CD14-positive monocyte (primary cell): ENCODE measurements around the gene GPRIN3. TPM values are rescaled to one million over a fixed set of nuclear protein-coding genes. Genes with fewer than 3 reads are reported as not detected.

Experiments used
- DNase-seq, 3 donors: peaks; one replicate each; pipeline ENCODE4 v3.0.0-alpha.2; 2011 to 2022
- H2AFZ ChIP-seq: 2 replicates; pipeline ENCODE4 v1.6.0; 2012; ENCODE audit warnings: mild to moderate bottlenecking, low read depth, low read length, inconsistent platforms; ENCODE audit not compliant: insufficient read depth, poor library complexity, severe bottlenecking
- H3K27ac ChIP-seq, 2 donors: 1 replicate in 1 of 2; 2 replicates in 1 of 2; pipeline ENCODE4 v1.5.1; 2012 to 2013; ENCODE audit warnings: low read length in 2 of 2, control low read depth in 1 of 2, inconsistent platforms in 1 of 2, low read depth in 1 of 2, mild to moderate bottlenecking in 1 of 2
- H3K27me3 ChIP-seq, 2 donors: one replicate each; pipeline versions ENCODE4 v1.6.0 to v1.6.1; 2011 to 2013; ENCODE audit warnings: low read length in 2 of 2; ENCODE audit not compliant: control insufficient read depth in 2 of 2, insufficient read depth in 2 of 2
- H3K36me3 ChIP-seq, 2 donors: replicated peaks in 1 of 2; 1 replicate in 1 of 2; 2 replicates in 1 of 2; pipeline versions ENCODE4 v1.5.1 to v1.6.1; 2012 to 2013; ENCODE audit warnings: low read length in 2 of 2, control low read depth in 1 of 2, inconsistent platforms in 1 of 2, mild to moderate bottlenecking in 1 of 2; ENCODE audit not compliant: insufficient read depth in 2 of 2, control insufficient read depth in 1 of 2
- H3K4me1 ChIP-seq, 2 donors: 1 replicate in 1 of 2; 2 replicates in 1 of 2; pipeline versions ENCODE4 v1.5.1 to v1.6.1; 2012 to 2013; ENCODE audit warnings: low read length in 2 of 2, control low read depth in 1 of 2, inconsistent platforms in 1 of 2, mild to moderate bottlenecking in 1 of 2, moderate library complexity in 1 of 2; ENCODE audit not compliant: insufficient read depth in 2 of 2, control insufficient read depth in 1 of 2
- H3K4me2 ChIP-seq: replicated peaks from 2 replicates; pipeline ENCODE3; 2012; ENCODE audit warnings: low read length, moderate library complexity, mild to moderate bottlenecking; ENCODE audit not compliant: poor library complexity, severe bottlenecking; ENCODE audit errors: extremely low read depth
- H3K4me3 ChIP-seq, 3 experiments: fragments of 200-600 bp in 1 of 3; sonication (generic) in 1 of 3; replicated peaks in 1 of 3; 1 replicate in 2 of 3; 2 replicates in 1 of 3; pipeline ENCODE4 v1.5.1; 2011 to 2013; ENCODE audit warnings: low read length in 3 of 3, mild to moderate bottlenecking in 3 of 3, control low read depth in 2 of 3, low read depth in 2 of 3, inconsistent platforms in 1 of 3, moderate library complexity in 1 of 3
- H3K79me2 ChIP-seq: 2 replicates; pipeline ENCODE4 v1.6.0; 2012; ENCODE audit warnings: mild to moderate bottlenecking, control low read depth, inconsistent platforms, low read length, moderate library complexity; ENCODE audit not compliant: insufficient read depth
- H3K9ac ChIP-seq: 2 replicates; pipeline ENCODE4 v1.6.0; 2017; ENCODE audit warnings: low read length, mild to moderate bottlenecking; ENCODE audit not compliant: insufficient read depth, poor library complexity, severe bottlenecking
- H3K9me3 ChIP-seq, 2 donors: replicated peaks in 1 of 2; 1 replicate in 1 of 2; 2 replicates in 1 of 2; pipeline versions ENCODE4 v1.5.1 to v1.6.1; 2012 to 2013; ENCODE audit warnings: low read length in 2 of 2, control low read depth in 1 of 2; ENCODE audit not compliant: control insufficient read depth in 1 of 2, insufficient read depth in 1 of 2
- H4K20me1 ChIP-seq: 2 replicates; pipeline ENCODE4 v1.6.0; 2012; ENCODE audit warnings: mild to moderate bottlenecking, low read length, control low read depth, moderate library complexity; ENCODE audit not compliant: insufficient read depth
- H3K27ac Mint-ChIP-seq, 7 donors: one replicate each; pipeline ENCODE4 v1.8.0; 2020; ENCODE audit warnings: mild to moderate bottlenecking in 7 of 7, mixed read lengths in 7 of 7, moderate library complexity in 6 of 7, inconsistent platforms in 2 of 7
- H3K27me3 Mint-ChIP-seq, 3 donors: one replicate each; pipeline ENCODE4 v1.8.0; 2021 to 2022; ENCODE audit warnings: low read depth in 3 of 3, mild to moderate bottlenecking in 3 of 3, mixed read lengths in 3 of 3, moderate library complexity in 3 of 3, inconsistent platforms in 1 of 3
- H3K36me3 Mint-ChIP-seq, 2 donors: one replicate each; pipeline ENCODE4 v1.8.0; 2020; ENCODE audit warnings: mixed read lengths in 2 of 2, inconsistent platforms in 1 of 2, mild to moderate bottlenecking in 1 of 2
- H3K4me1 Mint-ChIP-seq: one replicate; pipeline ENCODE4 v1.8.0; 2020; ENCODE audit warnings: mild to moderate bottlenecking, mixed read lengths
- H3K4me3 Mint-ChIP-seq, 2 donors: one replicate each; pipeline ENCODE4 v1.8.0; 2020; ENCODE audit warnings: mild to moderate bottlenecking in 2 of 2, mixed read lengths in 2 of 2, moderate library complexity in 1 of 2
- H3K9me3 Mint-ChIP-seq, 7 donors: one replicate each; pipeline ENCODE4 v1.8.0; 2020 to 2022; ENCODE audit warnings: mixed read lengths in 7 of 7, mild to moderate bottlenecking in 6 of 7, moderate library complexity in 6 of 7, inconsistent platforms in 2 of 7
- WGBS: methylation state at CpG from one replicate; pipeline ENCODE4 v1.1.5; 2013; ENCODE audit warnings: missing lambda C conversion rate; ENCODE audit not compliant: insufficient coverage; 5-methylcytosine and 5-hydroxymethylcytosine counted together
- intact Hi-C, 2 donors: fragments of 100-400 bp; cut with micrococcal nuclease; formaldehyde crosslinking; loops; one replicate each; pipeline versions ENCODE4 v1.15.0 to v1.15.1; 2023
- polyA plus RNA-seq, 3 donors: library from polyadenylated mRNA; depleted of rRNA in 1 of 3; unstranded in 2 of 3; stranded (reverse) in 1 of 3; fragments of 300-500 nt in 2 of 3; fragments of >200 nt in 1 of 3; fragmentation: Illumina TruSeq in 2 of 3; gene quantifications; 1 replicate in 2 of 3; 2 replicates in 1 of 3; pipeline ENCODE4 v1.2.3, GENCODE V29; 2012 to 2021
- TF ChIP-seq, protein P1 (sequence below): fragments of 200-600 bp; IDR thresholded peaks from one replicate; pipeline ENCODE4 v1.8.0; 2022; ENCODE audit warnings: antibody characterized with exemption, mild to moderate bottlenecking

GPRIN3 gene
- polyA plus RNA-seq, 3 donors, result 1.1 to 3.3 (median 2.3) TPM

DNA sequence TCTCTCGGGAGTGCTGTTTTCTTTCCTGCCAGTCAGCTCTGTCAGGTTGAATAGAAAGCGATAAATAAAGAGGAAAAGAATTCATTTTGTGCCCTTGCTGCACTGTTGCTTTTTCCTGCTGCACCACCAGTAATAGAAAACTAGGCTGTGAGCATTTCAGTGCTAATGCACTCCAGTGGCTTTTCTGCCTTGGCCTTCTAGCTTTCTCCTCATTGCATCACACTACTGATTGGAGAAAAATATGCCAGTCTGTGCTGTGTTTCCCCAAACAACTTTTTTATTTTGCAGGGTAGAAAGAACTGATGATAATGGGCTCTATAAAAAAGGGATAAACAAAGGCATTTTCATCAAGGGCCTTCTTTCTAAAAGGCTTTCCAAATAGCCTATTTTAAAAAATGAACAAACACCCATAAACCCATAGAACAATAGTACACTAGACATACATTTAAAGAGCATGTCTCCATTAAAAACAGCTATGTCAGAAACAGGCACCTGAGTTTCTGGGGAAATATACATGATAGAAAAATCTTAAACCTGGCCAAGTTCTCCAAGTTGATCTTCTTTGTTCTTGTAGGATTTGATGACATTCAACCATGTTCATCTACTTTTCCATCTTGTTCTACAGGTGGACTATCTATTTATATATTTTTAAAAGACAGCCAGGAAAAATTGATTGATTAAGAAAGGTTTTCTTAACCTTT, 86.3 kb downstream of the GPRIN3 start:
- Mint-ChIP-seq H3K27ac (no peak overlapping the region), H3K4me3 (no peak overlapping the region), H3K4me1 (no peaks in the 10 kb centered on the region), H3K27me3 (peaks cover 0 to 2% (median 0%) of the 10 kb centered on the region in 3 donors), H3K36me3 (no peaks in the 10 kb centered on the region), H3K9me3 (no peaks in the 10 kb centered on the region)
- no peak overlapping the region for H3K4me2 ChIP-seq
- no peak for DNase-seq
- H3K4me1 ChIP-seq, result no peaks in the 10 kb centered on the region
- H3K27me3 ChIP-seq, result no peaks in the 10 kb centered on the region
- TF ChIP-seq, protein P1, sequence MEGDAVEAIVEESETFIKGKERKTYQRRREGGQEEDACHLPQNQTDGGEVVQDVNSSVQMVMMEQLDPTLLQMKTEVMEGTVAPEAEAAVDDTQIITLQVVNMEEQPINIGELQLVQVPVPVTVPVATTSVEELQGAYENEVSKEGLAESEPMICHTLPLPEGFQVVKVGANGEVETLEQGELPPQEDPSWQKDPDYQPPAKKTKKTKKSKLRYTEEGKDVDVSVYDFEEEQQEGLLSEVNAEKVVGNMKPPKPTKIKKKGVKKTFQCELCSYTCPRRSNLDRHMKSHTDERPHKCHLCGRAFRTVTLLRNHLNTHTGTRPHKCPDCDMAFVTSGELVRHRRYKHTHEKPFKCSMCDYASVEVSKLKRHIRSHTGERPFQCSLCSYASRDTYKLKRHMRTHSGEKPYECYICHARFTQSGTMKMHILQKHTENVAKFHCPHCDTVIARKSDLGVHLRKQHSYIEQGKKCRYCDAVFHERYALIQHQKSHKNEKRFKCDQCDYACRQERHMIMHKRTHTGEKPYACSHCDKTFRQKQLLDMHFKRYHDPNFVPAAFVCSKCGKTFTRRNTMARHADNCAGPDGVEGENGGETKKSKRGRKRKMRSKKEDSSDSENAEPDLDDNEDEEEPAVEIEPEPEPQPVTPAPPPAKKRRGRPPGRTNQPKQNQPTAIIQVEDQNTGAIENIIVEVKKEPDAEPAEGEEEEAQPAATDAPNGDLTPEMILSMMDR, result no peak
- intact Hi-C loops, result loop anchor here in 1 of 2 donors (10.0 kb wide), 1 partner anchor 683 kb away; no protein-coding TSS in a partner anchor
- no peaks in the 10 kb centered on the region for H3K9me3 ChIP-seq
- WGBS, result no CpG with 5 or more reads among the region's 2 CpGs
- H4K20me1 ChIP-seq, result no peaks in the 10 kb centered on the region
- no peaks in the 10 kb centered on the region for H3K36me3 ChIP-seq
- H3K9ac ChIP-seq, result no peak overlapping the region
- no peak overlapping the region for H3K27ac ChIP-seq
- H2AFZ ChIP-seq, result no peak overlapping the region
- no peaks in the 10 kb centered on the region for H3K79me2 ChIP-seq
- H3K4me3 ChIP-seq, result no peak overlapping the region

DNA sequence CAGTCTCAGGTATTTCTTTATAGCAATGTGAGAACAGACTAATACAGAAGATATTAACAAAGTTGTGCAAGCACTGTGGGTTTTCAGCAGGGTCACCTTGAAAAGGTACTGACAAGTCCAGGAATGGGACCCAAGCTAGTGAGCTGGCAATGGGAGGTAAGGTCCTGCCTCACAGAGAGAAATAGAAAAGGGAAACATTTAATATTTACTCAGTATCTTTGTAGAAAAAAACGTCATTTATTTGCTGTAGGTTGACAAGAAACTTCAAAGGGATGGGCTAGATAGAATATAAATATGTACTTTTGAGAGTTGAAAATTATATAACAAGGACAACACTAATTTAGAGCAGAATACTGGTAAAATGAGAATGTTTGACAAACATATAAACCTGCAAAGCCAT, 89.0 kb downstream of the GPRIN3 start:
- H3K9me3 Mint-ChIP-seq, result no peaks in the 10 kb centered on the region
- H4K20me1 ChIP-seq, result no peaks in the 10 kb centered on the region
- TF ChIP-seq, protein P1, result no peak
- peaks cover 11% of the 10 kb centered on the region for H3K4me1 Mint-ChIP-seq
- no peak for DNase-seq
- H3K4me2 ChIP-seq, result no peak overlapping the region
- no peaks in the 10 kb centered on the region for H3K79me2 ChIP-seq
- H3K9me3 ChIP-seq, result no peaks in the 10 kb centered on the region
- intact Hi-C loops, result no loop called here
- no peak overlapping the region for H2AFZ ChIP-seq
- no peaks in the 10 kb centered on the region for H3K36me3 Mint-ChIP-seq
- H3K27ac Mint-ChIP-seq, result no peak overlapping the region
- no peaks in the 10 kb centered on the region for H3K36me3 ChIP-seq
- H3K27me3 Mint-ChIP-seq, result peaks cover 0 to 2% (median 0%) of the 10 kb centered on the region in 3 donors
- H3K9ac ChIP-seq, result no peak overlapping the region
- H3K4me3 Mint-ChIP-seq, result no peak overlapping the region
- no peak overlapping the region for H3K27ac ChIP-seq
- H3K27me3 ChIP-seq, result no peaks in the 10 kb centered on the region
- no CpG with 5 or more reads among the region's 1 CpG for WGBS
- H3K4me3 ChIP-seq, result no peak overlapping the region
- no peaks in the 10 kb centered on the region for H3K4me1 ChIP-seq
